Tibial artery (tissue), 4 donors: Measurements from ENCODE around the gene SIX6.

Experiments
- DNase-seq, 2 donors: peaks; one replicate each; pipeline ENCODE4 v3.0.0-alpha.2; 2019
- H3K27ac ChIP-seq, 2 donors: fragments of 200-600 bp; sonication (generic) in 1 of 2; 1 replicate in 1 of 2; 2 replicates in 1 of 2; pipeline ENCODE4 v1.5.1; 2018 to 2019; ENCODE audit warnings: mild to moderate bottlenecking in 1 of 2
- H3K27me3 ChIP-seq, 2 donors: fragments of 200-600 bp; sonication (generic) in 1 of 2; one replicate each; pipeline versions ENCODE4 v1.5.1 to v1.6.0; 2016 to 2019
- H3K36me3 ChIP-seq, 3 donors: fragments of 200-600 bp; sonication (generic) in 2 of 3; one replicate each; pipeline ENCODE4 v1.5.1; 2016 to 2019; ENCODE audit warnings: mild to moderate bottlenecking in 2 of 3
- H3K4me1 ChIP-seq, 4 donors: fragments of 200-600 bp; sonication (generic) in 2 of 4; 1 replicate in 3 of 4; 2 replicates in 1 of 4; pipeline ENCODE4 v1.5.1; 2016 to 2019
- H3K4me3 ChIP-seq, 2 donors: fragments of 200-600 bp; sonication (generic) in 1 of 2; 1 replicate in 1 of 2; 2 replicates in 1 of 2; pipeline ENCODE4 v1.5.1; 2018 to 2019; ENCODE audit warnings: mild to moderate bottlenecking in 2 of 2
- H3K9me3 ChIP-seq, 3 donors: fragments of 200-600 bp; sonication (generic) in 1 of 3; one replicate each; pipeline ENCODE4 v1.5.1; 2016 to 2019
- CTCF ChIP-seq, 2 experiments: fragments of 200-600 bp in 1 of 2; fragments of 450-650 bp in 1 of 2; IDR thresholded peaks; one replicate each; pipeline ENCODE4 v1.5.1; 2017 to 2019; ENCODE audit warnings: antibody characterized with exemption in 2 of 2, mild to moderate bottlenecking in 1 of 2, moderate library complexity in 1 of 2
- intact Hi-C: fragments of 100-400 bp; cut with DNase I; formaldehyde crosslinking; loops from one replicate; pipeline ENCODE4 v1.15.0; 2023; ENCODE audit warnings: low total_unique reads

SIX6 gene

GRCh38 chr14:60509438-60510253 lies 700 bp downstream of the SIX6 start:
- DNase-seq: peak in 1 of 2 donors; percentile 60
- TF ChIP-seq CTCF (IDR thresholded peaks at IDR 0.05): no peak
- intact Hi-C loops: no loop called here
- Histone ChIP-seq H3K27ac (no peak overlapping the region), H3K36me3 (no peaks in the 10 kb centered on the region), H3K27me3 (peaks cover 0 to 97% of the 10 kb centered on the region in 2 donors), H3K9me3 (no peaks in the 10 kb centered on the region), H3K4me3 (peak overlapping the region in 1 of 2 donors; percentile 37), H3K4me1 (peaks cover 0 to 48% (median 32%) of the 10 kb centered on the region in 4 donors)

DNA sequence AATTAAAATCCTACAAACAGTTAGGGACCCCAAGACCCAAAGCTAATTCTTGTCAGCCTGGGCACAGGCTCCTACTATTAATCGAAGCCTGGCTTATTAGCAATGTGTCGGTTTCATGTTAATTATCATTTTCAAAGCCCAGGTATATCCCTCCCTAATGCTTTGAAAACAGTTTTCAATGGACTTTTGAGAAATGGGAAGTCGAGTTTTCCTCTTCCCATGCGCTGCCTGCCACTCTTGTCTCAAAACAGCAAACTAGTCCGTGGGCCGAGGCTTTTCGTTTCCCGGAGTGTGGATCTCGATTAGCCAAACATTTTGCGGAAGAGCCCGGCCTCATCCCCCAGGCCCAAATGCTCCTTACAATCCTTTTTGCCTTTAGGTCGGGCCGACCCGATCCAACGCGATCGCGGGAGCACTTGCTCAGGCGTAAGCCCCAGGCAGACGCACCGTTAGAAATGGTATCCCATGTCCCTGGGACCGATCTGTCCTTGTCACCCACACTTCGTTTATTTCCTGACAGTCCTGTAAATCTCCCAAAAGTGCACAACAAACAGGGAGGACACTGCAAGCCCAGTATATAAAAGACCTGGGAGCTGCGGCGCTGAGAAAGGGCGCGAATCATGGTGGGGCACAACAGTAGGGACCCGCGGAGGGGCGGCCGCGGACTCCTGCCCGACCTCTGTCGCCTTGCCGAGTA lies 1.5 kb downstream of the SIX6 start:
- Histone ChIP-seq H3K4me3 (no peak overlapping the region), H3K27me3 (peaks cover 0 to 100% of the 10 kb centered on the region in 2 donors)
- no peak for DNase-seq

GRCh38 chr14:60510951-60511599 lies 2.1 kb downstream of the SIX6 start:
- intact Hi-C loops: no loop called here
- Histone ChIP-seq H3K36me3 (no peaks in the 10 kb centered on the region), H3K4me1 (peaks cover 0 to 59% (median 40%) of the 10 kb centered on the region in 4 donors), H3K9me3 (no peaks in the 10 kb centered on the region), H3K4me3 (peak overlapping the region in 1 of 2 donors; percentile 8), H3K27me3 (peaks cover 0 to 100% of the 10 kb centered on the region in 2 donors), H3K27ac (no peak overlapping the region)
- TF ChIP-seq CTCF (IDR thresholded peaks at IDR 0.05): no peak
- no peak for DNase-seq

More for the DNA sequence above, 1.5 kb downstream of the SIX6 start:
- H3K36me3 ChIP-seq: no peaks in the 10 kb centered on the region
- peaks cover 0 to 56% (median 38%) of the 10 kb centered on the region in 4 donors for H3K4me1 ChIP-seq
- H3K9me3 ChIP-seq: no peaks in the 10 kb centered on the region
- H3K27ac ChIP-seq: no peak overlapping the region
- intact Hi-C loops: no loop called here
- no peak for TF ChIP-seq CTCF (IDR thresholded peaks at IDR 0.05)

DNA sequence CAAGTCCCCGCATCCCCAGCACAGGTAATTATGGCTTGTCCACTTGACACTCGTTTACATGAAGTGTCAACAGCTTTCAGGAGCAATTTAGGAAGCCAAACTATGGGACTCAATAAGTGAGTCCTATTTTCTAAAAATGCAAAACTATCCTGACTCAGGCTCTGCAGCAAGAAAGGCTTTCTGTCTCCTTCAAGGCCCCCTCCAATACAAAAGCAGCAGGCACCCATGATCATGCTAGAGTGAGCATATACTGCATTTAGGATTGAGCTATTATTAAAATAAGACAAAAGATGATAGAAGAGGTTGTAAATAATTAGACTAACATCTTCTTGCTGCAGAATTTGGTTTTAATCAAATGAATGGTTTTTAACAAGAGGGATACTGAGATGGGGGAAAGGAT lies 3.2 kb downstream of the SIX6 start:
- no peaks in the 10 kb centered on the region for H3K36me3 ChIP-seq
- H3K27ac ChIP-seq: no peak overlapping the region
- DNase-seq: no peak
- intact Hi-C loops: no loop called here
- peaks cover 0 to 98% of the 10 kb centered on the region in 2 donors for H3K27me3 ChIP-seq
- H3K9me3 ChIP-seq: no peaks in the 10 kb centered on the region
- no peak overlapping the region for H3K4me3 ChIP-seq
- TF ChIP-seq CTCF (IDR thresholded peaks at IDR 0.05): no peak
- peaks cover 0 to 51% (median 39%) of the 10 kb centered on the region in 4 donors for H3K4me1 ChIP-seq

- peaks cover 0 to 95% of the 10 kb centered on the region in 2 donors for H3K27me3 ChIP-seq
- H3K9me3 ChIP-seq: no peaks in the 10 kb centered on the region
- intact Hi-C loops: no loop called here
- no peak for TF ChIP-seq CTCF (IDR thresholded peaks at IDR 0.05)
- H3K27ac ChIP-seq: no peak overlapping the region
- H3K4me1 ChIP-seq: peaks cover 0 to 48% (median 37%) of the 10 kb centered on the region in 4 donors
- no peak for DNase-seq
- no peak overlapping the region for H3K4me3 ChIP-seq
- H3K36me3 ChIP-seq: no peaks in the 10 kb centered on the region
Measured at GRCh38 chr14:60512973-60513571, 4.1 kb downstream of the SIX6 start.
